A673 (cell line): Measurements from ENCODE around the gene CHD3. TPM values are rescaled to one million over a fixed set of nuclear protein-coding genes. Genes with fewer than 3 reads are reported as not detected.

Experiments used
- BruUV-seq: library from RNA; stranded (reverse); fragments of 400-500 nt; replicated peaks from 2 replicates; lab custom pipeline; 2021; lab: Mats Ljungman, UMichigan
- CTCF ChIA-PET: fragments of 300-600 bp; sonication (Branson Sonifier 250); formaldehyde crosslinking; loops from one replicate; lab custom pipeline; 2022; ENCODE audit warnings: antibody characterized with exemption; lab: Charles Lee
- POLR2A ChIA-PET: fragments of 300-600 bp; sonication (Branson Sonifier 250); formaldehyde crosslinking; loops from one replicate; lab custom pipeline; 2022; ENCODE audit warnings: antibody characterized with exemption; ENCODE audit not compliant: low non-redundant PET; lab: Charles Lee
- DNase-seq: peaks from one replicate; pipeline ENCODE4 v3.0.0-alpha.2; 2015; ENCODE audit warnings: low spot score
- H3K27ac ChIP-seq: fragments of 200-600 bp; sonication (generic); 2 replicates; pipeline ENCODE4 v1.5.1; 2016; ENCODE audit warnings: mixed run types, low read depth, mild to moderate bottlenecking, mixed read lengths, antibody characterized with exemption, low read length; ENCODE audit not compliant: poor library complexity, severe bottlenecking
- H3K27me3 ChIP-seq: fragments of 200-600 bp; sonication (generic); replicated peaks from 2 replicates; pipeline ENCODE4 v1.6.1; 2017; ENCODE audit warnings: mixed run types, low read depth, mild to moderate bottlenecking, mixed read lengths, antibody characterized with exemption, low read length; ENCODE audit not compliant: insufficient read depth, poor library complexity
- H3K36me3 ChIP-seq: fragments of 200-600 bp; sonication (generic); 2 replicates; pipeline ENCODE4 v1.6.1; 2016; ENCODE audit warnings: mixed run types, mild to moderate bottlenecking, mixed read lengths, antibody characterized with exemption, low read length; ENCODE audit not compliant: insufficient read depth, poor library complexity, severe bottlenecking
- H3K4me1 ChIP-seq: fragments of 200-600 bp; sonication (generic); 2 replicates; pipeline ENCODE4 v1.6.1; 2017; ENCODE audit warnings: mixed run types, mild to moderate bottlenecking, mixed read lengths, antibody characterized with exemption, low read length; ENCODE audit not compliant: insufficient read depth, poor library complexity, severe bottlenecking
- H3K4me3 ChIP-seq: fragments of 200-600 bp; sonication (generic); 2 replicates; pipeline ENCODE4 v1.5.1; 2016; ENCODE audit warnings: low read depth, mixed run types, mild to moderate bottlenecking, mixed read lengths, low read length; ENCODE audit not compliant: poor library complexity, severe bottlenecking
- H3K9me3 ChIP-seq: fragments of 200-600 bp; sonication (generic); 2 replicates; pipeline ENCODE4 v1.6.1; 2016; ENCODE audit warnings: mixed run types, low read depth, mild to moderate bottlenecking, mixed read lengths, antibody characterized with exemption, low read length; ENCODE audit not compliant: poor library complexity, severe bottlenecking
- CTCF ChIP-seq: fragments of 300-800, 200-600 bp; sonication (generic); conservative IDR thresholded peaks from 2 replicates; pipeline ENCODE4 v1.5.1; 2017; ENCODE audit warnings: low read depth, mild to moderate bottlenecking, antibody characterized with exemption, low read length, moderate library complexity, mixed read lengths
- EZH2 ChIP-seq: fragments of 200-600 bp; sonication (generic); IDR thresholded peaks from 2 replicates; pipeline ENCODE4 v1.6.1; 2017; ENCODE audit warnings: borderline replicate concordance, low read depth, mild to moderate bottlenecking, mixed read lengths, antibody characterized with exemption, low read length; ENCODE audit not compliant: poor library complexity, severe bottlenecking
- intact Hi-C: fragments of 100-400 bp; cut with micrococcal nuclease; formaldehyde crosslinking; loops from one replicate; pipeline ENCODE4 v1.10.0; 2022; ENCODE audit not compliant: unreplicated experiment
- total RNA-seq: library from RNA; stranded (reverse); gene quantifications from 2 replicates; pipeline ENCODE4 v1.2.3, GENCODE V29; 2021

The CHD3 gene
- total RNA-seq, 1 experiment from 2014 or later = 249 TPM

GRCh38 chr17:7915611-7916384 is 27.2 kb downstream of the CHD3 start, which contains the start of gene RNF227:
Gene RNF227, minus strand, starts transcription at chr17:7916289. Its CDS starts 94 bp downstream, at chr17:7916195.
- DNase-seq = peak; percentile 98
- Histone ChIP-seq H3K4me1 (peaks cover 15% of the 10 kb centered on the region), H3K36me3 (peaks cover 20% of the 10 kb centered on the region), H3K4me3 (peak within 1 kb of the TSS; percentile 53), H3K9me3 (no peaks in the 10 kb centered on the region), H3K27me3 (no peaks in the 10 kb centered on the region), H3K27ac (peak within 1 kb of the TSS; percentile 76)
- ChIA-PET POLR2A (interaction anchor here (0.6 kb wide), 1 partner anchor 14 kb away, joined by 3 read pairs; the partner anchor contains the start of gene KCNAB3), CTCF (no interaction called here)
- intact Hi-C loops = no loop called here
- TF ChIP-seq EZH2 = no peak
- TF ChIP-seq CTCF = no peak
- BruUV-seq = no TSS peak

DNA sequence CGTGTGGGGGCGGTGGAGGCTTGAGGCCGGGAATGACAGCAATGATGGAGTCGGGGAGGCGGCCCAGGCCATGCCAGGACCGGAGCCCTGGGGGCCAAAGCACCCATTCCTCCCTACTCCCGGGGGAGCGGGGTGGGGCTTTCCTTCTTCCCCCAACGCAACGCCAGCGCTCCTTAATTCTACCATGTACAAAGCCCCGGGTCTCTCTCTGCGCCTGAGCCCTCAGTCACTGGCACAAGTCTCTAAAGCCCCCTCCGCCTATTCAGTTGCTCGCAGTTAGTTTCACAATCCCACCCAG is 27.7 kb downstream of the CHD3 start:
- CTCF ChIA-PET = no interaction called here
- no TSS peak for BruUV-seq
- TF ChIP-seq CTCF = no peak
- no peak for TF ChIP-seq EZH2
- peak overlapping the region; percentile 76 for H3K27ac ChIP-seq
- no peaks in the 10 kb centered on the region for H3K9me3 ChIP-seq
- no peaks in the 10 kb centered on the region for H3K27me3 ChIP-seq
- POLR2A ChIA-PET = interaction anchor here (0.6 kb wide), 1 partner anchor 13 kb away, joined by 3 read pairs; the partner anchor contains the start of gene KCNAB3
- peaks cover 15% of the 10 kb centered on the region for H3K4me1 ChIP-seq
- H3K4me3 ChIP-seq = peak overlapping the region; percentile 53
- intact Hi-C loops = no loop called here
- peaks cover 15% of the 10 kb centered on the region for H3K36me3 ChIP-seq
- DNase-seq = no peak

DNA sequence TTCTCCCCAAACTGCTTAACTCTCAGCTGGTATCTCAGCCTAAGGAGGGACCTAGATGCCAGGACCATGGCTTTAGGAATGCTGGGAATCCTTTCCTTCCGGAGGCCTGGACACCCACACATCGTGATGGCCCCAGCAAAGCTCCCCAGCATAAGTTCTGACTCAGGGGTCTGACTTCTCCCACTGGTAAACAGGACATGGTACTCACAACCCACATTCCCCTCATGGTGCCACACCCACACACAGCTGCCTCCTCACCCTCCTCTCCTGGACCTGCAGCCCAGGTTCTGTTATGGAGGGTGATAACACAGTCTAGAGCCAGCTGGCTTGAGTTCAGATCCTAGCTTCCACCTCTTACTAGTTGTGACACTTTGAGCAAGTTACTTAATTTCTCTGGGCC is 28.2 kb downstream of the CHD3 start:
- DNase-seq = no peak
- no peak overlapping the region for H3K4me3 ChIP-seq
- no peaks in the 10 kb centered on the region for H3K9me3 ChIP-seq
- ChIA-PET CTCF (no interaction called here), POLR2A (no interaction called here)
- H3K4me1 ChIP-seq = peaks cover 15% of the 10 kb centered on the region
- TF ChIP-seq CTCF = no peak
- TF ChIP-seq EZH2 = no peak
- peaks cover 10% of the 10 kb centered on the region for H3K36me3 ChIP-seq
- intact Hi-C loops = no loop called here
- BruUV-seq = no TSS peak
- H3K27me3 ChIP-seq = no peaks in the 10 kb centered on the region
- H3K27ac ChIP-seq = no peak overlapping the region
